Activated CD8-positive, alpha-beta memory T cell treated with anti-CD3 and anti-CD28 coated beads for 24 hours (primary cell): ENCODE results near the gene COG2.
"Not testable (repeated sequence)": the region's sequence is repeated elsewhere in the genome, so short reads cannot be mapped to it uniquely, and the experiment has no call there.

Source experiments
- DNase-seq: peaks from one replicate; pipeline ENCODE4 v3.0.0-alpha.2; 2020

The COG2 gene

DNA sequence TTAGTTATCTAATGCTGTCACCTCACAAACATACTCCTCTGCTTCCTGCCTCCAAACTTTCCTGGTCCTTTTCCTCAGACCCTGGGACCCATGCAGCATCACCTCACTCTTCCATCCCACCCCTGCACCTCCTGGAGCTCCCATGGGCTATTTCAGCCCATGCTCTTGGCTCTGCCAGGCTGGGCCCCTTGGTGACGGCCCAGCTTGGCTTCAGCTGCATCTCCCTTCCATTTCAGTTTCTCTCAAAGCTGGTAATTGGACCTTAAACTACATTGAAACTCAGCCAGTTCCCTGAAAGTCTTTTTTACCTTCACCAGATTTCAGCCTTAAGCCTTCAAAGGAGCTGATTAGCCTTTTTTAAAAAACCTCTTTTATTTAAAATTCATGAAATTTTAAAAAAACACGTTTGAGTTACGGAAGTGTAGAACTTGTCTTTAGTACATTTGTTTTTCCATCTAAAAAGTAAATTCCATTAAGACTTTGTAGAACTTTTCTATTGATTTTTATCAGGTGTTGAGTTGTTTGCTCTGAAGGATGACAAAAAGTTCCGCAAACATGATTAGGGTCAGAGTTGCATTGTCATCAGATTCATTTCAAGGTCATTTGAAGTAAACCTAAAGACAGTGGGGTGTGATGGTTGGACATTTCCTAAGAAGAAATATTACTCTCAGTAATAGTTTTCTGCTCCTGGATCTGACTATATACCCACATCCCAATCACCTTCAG, 38.2 kb downstream of the COG2 start:
- no peak for DNase-seq

- DNase-seq = no peak
These were observed 39.3 kb downstream of the COG2 start for GRCh38 chr1:230681599-230681998.

GRCh38 chr1:230682274-230682673, 40.0 kb downstream of the COG2 start:
- no peak for DNase-seq

GRCh38 chr1:230682882-230683610, 40.8 kb downstream of the COG2 start:
- DNase-seq = no peak

- DNase-seq = no peak
These were observed 41.9 kb downstream of the COG2 start for GRCh38 chr1:230684146-230684545.

DNA sequence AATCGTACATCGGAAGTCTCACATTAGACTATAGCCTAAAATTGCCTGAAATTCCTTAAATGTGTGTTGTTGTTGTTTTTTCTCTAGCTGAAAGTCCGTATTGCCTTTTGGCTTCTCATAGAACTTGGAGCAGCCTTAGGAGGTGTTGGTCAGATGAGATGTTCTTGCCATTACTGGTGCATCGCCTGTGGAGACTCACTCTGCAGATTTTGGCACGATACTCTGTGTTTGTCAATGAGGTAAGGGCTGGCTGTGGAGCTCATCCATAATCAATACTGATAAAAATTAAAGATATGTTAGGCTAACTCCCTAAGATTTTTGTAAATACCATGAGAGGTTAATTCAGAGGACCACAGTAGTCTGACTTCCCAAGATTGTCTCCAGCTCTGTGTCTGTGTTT, 42.7 kb downstream of the COG2 start:
- DNase-seq = no peak

- DNase-seq = no peak
These were observed 44.5 kb downstream of the COG2 start for GRCh38 chr1:230686747-230687146.

- DNase-seq = no peak
These were observed 47.8 kb downstream of the COG2 start for GRCh38 chr1:230690101-230690500.

DNA sequence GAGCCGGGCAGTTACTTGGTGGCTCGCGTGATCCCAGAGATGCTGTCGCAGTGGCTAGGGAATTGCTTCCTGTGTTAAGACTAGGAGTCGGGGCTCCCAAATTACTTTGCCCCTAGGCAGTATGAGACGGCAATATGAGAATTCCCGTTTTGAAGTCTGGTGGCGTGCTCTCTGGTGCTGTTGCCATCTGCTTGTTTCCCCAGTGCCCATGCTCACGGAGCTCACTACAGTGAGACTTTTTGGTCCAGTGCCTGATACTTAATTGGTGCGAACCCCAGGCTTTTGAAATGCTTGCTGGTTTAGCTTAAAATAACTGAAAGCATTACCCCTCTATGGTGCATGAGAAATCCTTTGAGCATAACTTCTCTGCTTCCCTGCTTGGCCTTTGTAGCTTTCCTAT, 49.3 kb downstream of the COG2 start:
- DNase-seq = no peak

- DNase-seq = no peak
These were observed 50.9 kb downstream of the COG2 start for GRCh38 chr1:230693221-230693620.

DNA sequence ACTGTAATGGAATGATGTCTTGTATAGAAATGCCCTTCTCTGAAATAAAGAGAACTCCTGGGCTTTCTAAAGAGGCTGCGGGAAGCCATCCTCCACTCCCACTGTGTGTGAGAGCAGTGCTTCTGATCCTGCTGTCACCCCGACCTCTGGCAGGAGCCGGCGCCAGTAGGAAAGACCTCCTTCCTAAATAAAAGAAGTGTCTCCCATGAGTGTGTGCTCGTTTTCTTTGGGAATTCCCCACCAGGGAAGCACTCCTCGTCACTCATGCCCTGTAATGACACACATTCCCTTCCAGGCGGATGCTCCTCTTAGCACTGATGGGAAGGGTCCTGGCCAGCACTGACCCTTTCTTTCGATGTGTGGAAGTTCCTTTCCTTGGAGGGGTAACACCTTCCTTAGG, 51.5 kb downstream of the COG2 start:
- DNase-seq = no peak

- no peak for DNase-seq
These were observed 52.2 kb downstream of the COG2 start for GRCh38 chr1:230694464-230694863.

DNA sequence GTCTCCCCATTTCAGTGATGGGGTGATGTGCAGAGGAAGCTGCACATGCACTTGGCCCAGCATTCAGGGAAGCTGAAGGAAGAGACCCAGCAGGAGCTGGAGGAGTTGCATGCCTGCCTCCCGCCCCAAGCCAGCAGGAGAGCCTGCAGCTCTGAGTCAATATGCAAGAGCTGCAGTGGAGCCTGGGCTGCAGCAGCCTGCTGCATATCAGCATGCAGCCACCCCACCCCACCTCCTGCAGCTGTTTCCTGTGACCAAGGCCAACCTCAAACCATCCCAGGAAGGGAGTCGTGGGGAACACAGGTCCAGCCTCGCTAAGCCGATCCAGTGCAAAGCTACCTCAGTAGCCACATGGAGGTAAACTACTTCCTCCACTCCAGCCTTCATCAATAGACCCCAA, 52.7 kb downstream of the COG2 start:
- DNase-seq = no peak

DNA sequence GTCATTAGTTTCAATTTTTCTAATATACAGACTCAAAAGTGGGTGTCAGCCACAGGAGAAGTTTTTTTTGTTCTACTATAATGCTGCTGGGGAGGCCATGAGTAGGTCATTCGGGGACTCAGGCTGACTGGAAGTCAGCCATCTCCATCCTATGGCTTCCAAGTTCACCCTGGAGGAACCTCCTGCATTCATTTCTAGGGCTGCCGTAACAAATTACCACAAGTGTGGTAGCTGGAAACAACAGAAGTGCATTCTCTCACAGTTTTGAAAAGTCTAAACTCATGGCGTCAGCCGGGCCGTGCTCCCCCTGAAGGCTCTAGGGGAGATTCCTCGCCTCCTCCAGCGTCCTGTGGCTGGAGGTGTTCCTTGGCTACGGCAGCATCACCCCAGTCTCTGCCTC, 53.9 kb downstream of the COG2 start:
- no peak for DNase-seq

GRCh38 chr1:230696722-230697437, 54.6 kb downstream of the COG2 start:
- DNase-seq = no peak

GRCh38 chr1:230698130-230698529, 55.8 kb downstream of the COG2 start:
- DNase-seq = no peak

DNA sequence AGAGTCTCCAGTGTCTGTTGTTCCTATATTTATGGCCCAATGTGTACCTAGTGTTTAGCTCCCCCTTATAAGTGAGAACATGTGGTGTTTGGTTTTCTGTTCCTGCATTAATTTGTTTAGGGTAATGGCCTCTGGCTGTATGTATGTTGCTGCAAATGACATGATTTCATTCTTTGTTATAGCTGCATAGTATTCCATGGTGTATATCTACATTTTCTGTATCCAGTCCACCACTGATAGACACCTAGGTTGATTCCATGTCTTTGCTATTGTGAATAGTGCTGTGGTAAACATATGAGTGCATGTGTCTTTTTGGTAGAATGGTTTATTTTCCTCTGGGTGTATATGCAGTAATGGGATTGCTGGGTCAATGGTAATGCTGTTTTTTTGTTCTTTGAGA, 56.7 kb downstream of the COG2 start:
- DNase-seq = not testable (repeated sequence)

DNA sequence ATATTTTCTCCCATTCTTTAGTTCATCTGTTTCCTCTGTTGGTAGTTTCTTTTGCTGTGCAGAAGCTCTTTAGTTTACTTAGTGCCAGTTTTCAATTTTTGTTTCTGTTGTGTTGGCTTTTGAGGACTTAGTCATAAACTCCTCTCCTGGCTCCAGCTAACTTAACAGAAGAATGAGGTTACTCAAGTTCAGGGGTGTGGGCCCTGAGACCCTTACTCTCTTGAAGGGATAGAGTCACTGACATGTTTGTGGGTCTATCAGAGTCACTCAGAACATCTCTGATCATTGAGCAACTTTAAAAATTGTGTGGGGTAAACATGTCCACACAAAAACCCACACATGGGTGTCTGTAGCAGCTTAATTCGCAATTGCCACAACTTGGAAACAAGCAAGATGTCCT, 57.4 kb downstream of the COG2 start:
- no peak for DNase-seq

GRCh38 chr1:230700132-230700531, 57.9 kb downstream of the COG2 start:
- no peak for DNase-seq

DNA sequence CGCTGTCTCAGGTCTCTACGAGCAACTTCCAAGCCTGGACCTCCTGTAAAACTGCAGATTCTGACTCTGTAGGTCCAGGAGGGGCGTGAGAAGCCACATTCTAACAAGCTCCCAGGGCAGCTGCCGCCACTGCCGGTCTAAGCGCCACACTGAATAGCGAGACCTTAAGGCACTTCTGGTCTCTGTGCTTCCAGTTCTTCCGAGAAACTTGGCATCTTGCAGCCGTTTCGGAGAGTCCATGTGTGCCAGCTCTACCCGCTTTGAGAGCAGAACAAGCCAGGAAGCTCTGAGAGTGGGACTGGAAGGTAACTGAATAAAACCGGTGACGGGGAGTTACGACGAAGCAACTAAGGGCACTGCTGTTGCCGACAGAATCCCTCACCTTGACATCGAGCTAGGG, 59.2 kb downstream of the COG2 start:
- DNase-seq = no peak

GRCh38 chr1:230701895-230702768, 59.9 kb downstream of the COG2 start:
- no peak for DNase-seq

DNA sequence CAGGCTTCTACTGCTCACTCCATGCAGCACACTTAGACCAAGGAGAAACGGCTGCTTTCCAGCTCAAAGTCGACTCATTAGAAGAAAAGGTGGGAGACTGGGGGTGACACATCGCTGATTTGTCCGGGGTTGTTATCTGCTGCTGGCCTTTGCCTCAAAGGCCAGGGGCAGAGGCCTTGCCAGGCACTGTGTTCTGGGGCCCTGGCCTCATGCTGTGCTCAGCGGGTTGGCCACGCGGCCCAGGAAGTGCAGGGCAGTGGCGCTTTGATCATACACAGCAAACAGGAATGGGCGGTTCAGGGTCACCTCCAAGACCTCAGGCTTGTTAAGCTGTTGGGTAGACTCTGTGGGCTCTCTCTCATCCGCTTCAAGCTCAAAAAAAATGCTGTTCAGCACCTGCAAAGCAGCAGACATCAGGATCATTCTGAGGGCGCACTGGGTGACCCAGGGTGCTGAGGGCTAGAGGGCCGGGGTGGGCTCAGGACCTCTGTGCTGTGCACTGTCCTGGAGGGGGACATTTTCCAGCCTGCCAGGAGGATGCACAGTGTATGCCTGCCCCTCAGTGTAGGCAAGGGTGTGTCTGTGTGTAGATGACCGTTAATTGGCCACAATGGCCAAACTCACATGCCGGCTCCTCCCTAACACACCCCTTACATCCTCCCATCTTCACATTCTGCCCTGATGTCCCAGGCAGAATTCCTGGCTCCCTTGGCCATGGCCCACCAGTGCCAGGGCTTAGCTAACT, 60.8 kb downstream of the COG2 start:
- no peak for DNase-seq
